Ovary (tissue), 3 donors: ENCODE results near the gene TRPM3.

Source experiments
- EP300 ChIP-seq: sonication (generic); formaldehyde crosslinking; IDR thresholded peaks from one replicate; pipeline ENCODE4 v1.6.1; 2017; ENCODE audit warnings: antibody characterized with exemption
- POLR2A ChIP-seq: fragments of 450-650 bp; IDR thresholded peaks from one replicate; pipeline ENCODE4 v1.6.1; 2017; ENCODE audit warnings: antibody characterized with exemption, mild to moderate bottlenecking, moderate library complexity
- TF ChIP-seq, protein P1 (sequence below), 3 donors: fragments of 450-650 bp in 2 of 3; fragments of 200-600 bp in 1 of 3; IDR thresholded peaks; one replicate each; pipeline versions ENCODE4 v1.5.1 to v1.8.0; 2016 to 2022; ENCODE audit warnings: antibody characterized with exemption in 3 of 3, mild to moderate bottlenecking in 1 of 3
- donor health status: DM: no; HTN: no; CAD: no.

GRCh38 chr9:70911791-70912190 is 209.6 kb downstream of the TRPM3 start:
- TF ChIP-seq, protein P1, sequence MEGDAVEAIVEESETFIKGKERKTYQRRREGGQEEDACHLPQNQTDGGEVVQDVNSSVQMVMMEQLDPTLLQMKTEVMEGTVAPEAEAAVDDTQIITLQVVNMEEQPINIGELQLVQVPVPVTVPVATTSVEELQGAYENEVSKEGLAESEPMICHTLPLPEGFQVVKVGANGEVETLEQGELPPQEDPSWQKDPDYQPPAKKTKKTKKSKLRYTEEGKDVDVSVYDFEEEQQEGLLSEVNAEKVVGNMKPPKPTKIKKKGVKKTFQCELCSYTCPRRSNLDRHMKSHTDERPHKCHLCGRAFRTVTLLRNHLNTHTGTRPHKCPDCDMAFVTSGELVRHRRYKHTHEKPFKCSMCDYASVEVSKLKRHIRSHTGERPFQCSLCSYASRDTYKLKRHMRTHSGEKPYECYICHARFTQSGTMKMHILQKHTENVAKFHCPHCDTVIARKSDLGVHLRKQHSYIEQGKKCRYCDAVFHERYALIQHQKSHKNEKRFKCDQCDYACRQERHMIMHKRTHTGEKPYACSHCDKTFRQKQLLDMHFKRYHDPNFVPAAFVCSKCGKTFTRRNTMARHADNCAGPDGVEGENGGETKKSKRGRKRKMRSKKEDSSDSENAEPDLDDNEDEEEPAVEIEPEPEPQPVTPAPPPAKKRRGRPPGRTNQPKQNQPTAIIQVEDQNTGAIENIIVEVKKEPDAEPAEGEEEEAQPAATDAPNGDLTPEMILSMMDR (IDR thresholded peaks at IDR 0.05), result no peak
- no peak for TF ChIP-seq POLR2A
- no peak for TF ChIP-seq EP300
